Osteoblast (primary cell): ENCODE data around the gene FAM174C. TPM values are rescaled to one million over a fixed set of nuclear protein-coding genes. Genes with fewer than 3 reads are reported as not detected.
"Not testable (repeated sequence)": the region's sequence is repeated elsewhere in the genome, so short reads cannot be mapped to it uniquely, and the experiment has no call there.

Source experiments
- DNase-seq: peaks from one replicate; pipeline ENCODE4 v3.0.0; 2011; ENCODE audit warnings: low spot score, mixed read lengths; ENCODE audit not compliant: insufficient read length; ENCODE audit errors: missing footprints
- H2AFZ ChIP-seq: 2 replicates; pipeline ENCODE4 v1.6.0; 2011; ENCODE audit warnings: mild to moderate bottlenecking, low read length
- H3K27ac ChIP-seq: 2 replicates; pipeline ENCODE4 v1.5.1; 2011; ENCODE audit warnings: mild to moderate bottlenecking, low read depth, low read length, moderate library complexity
- H3K27me3 ChIP-seq: 2 replicates; pipeline ENCODE4 v1.6.0; 2012; ENCODE audit warnings: mild to moderate bottlenecking, control low read depth, inconsistent platforms, low read length, moderate library complexity; ENCODE audit not compliant: insufficient read depth
- H3K36me3 ChIP-seq: 2 replicates; pipeline ENCODE4 v1.5.1; 2011; ENCODE audit warnings: mild to moderate bottlenecking, low read length, control low read depth, moderate library complexity; ENCODE audit not compliant: insufficient read depth
- H3K4me1 ChIP-seq: 2 replicates; pipeline ENCODE4 v1.5.1; 2011; ENCODE audit warnings: mild to moderate bottlenecking, low read length, control low read depth, moderate library complexity; ENCODE audit not compliant: insufficient read depth
- H3K4me2 ChIP-seq: 2 replicates; pipeline ENCODE4 v1.6.0; 2011; ENCODE audit warnings: mild to moderate bottlenecking, low read length; ENCODE audit not compliant: insufficient read depth
- H3K4me3 ChIP-seq: fragments of 200-600 bp; sonication (generic); 3 replicates; pipeline ENCODE4 v1.5.1; 2012; ENCODE audit warnings: mild to moderate bottlenecking, low read length, inconsistent platforms; ENCODE audit not compliant: insufficient read depth
- H3K79me2 ChIP-seq: 2 replicates; pipeline ENCODE4 v1.6.0; 2012; ENCODE audit warnings: mild to moderate bottlenecking, low read length, control low read depth, inconsistent platforms; ENCODE audit not compliant: insufficient read depth
- H3K9me3 ChIP-seq: 2 replicates; pipeline ENCODE4 v1.5.1; 2011; ENCODE audit warnings: low read depth, low read length, control low read depth
- H4K20me1 ChIP-seq: 2 replicates; pipeline ENCODE4 v1.6.0; 2012; ENCODE audit warnings: mild to moderate bottlenecking, low read length, control low read depth; ENCODE audit not compliant: insufficient read depth
- total RNA-seq: library from RNA; depleted of rRNA; stranded (reverse); fragments of >200 nt; gene quantifications from 2 replicates; pipeline ENCODE4 v1.2.3, GENCODE V29; 2012
- TF ChIP-seq, protein P1 (sequence below): IDR thresholded peaks from 2 replicates; pipeline ENCODE4 v1.5.1; 2011; ENCODE audit warnings: mild to moderate bottlenecking, low read depth, low read length, moderate library complexity; ENCODE audit errors: extremely low read depth

FAM174C gene
- total RNA-seq, 1 donor: 25.0 TPM

DNA sequence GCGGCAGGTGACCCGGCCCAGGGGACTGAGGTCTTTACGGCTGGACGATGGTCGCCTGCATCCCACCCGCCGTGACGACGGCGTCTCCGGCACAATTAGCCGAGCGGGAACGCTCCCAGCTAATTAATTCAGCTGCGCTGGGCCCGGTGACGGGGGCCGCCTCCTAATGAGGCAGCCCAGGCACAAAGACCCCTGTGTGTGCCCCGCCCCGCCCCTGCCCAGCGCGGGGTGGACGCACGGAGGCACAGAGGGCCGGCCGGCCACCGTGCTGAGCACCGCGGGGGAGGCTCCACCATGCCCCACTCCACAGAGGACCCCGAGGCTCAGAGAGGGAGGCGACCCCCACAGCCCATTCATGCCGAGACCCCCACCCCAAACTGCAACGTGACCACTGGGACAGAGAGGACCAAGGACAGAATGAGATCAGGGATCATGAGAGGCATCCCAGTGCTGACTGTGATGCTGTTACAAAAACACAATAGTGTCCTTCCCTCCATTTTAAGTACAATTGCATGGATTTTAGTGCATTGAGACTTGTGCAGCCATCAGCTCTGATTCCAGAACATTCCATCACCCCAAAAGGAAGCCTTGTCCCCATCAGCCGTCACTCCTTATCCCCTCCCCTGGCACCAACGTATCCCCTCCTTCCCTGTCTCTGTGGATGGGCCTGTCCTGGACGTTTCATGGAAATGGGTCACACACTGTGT is 27.4 kb downstream of the FAM174C start:
- TF ChIP-seq, protein P1, sequence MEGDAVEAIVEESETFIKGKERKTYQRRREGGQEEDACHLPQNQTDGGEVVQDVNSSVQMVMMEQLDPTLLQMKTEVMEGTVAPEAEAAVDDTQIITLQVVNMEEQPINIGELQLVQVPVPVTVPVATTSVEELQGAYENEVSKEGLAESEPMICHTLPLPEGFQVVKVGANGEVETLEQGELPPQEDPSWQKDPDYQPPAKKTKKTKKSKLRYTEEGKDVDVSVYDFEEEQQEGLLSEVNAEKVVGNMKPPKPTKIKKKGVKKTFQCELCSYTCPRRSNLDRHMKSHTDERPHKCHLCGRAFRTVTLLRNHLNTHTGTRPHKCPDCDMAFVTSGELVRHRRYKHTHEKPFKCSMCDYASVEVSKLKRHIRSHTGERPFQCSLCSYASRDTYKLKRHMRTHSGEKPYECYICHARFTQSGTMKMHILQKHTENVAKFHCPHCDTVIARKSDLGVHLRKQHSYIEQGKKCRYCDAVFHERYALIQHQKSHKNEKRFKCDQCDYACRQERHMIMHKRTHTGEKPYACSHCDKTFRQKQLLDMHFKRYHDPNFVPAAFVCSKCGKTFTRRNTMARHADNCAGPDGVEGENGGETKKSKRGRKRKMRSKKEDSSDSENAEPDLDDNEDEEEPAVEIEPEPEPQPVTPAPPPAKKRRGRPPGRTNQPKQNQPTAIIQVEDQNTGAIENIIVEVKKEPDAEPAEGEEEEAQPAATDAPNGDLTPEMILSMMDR: no peak
- Histone ChIP-seq H4K20me1 (no peaks in the 10 kb centered on the region), H3K27me3 (peaks cover 12% of the 10 kb centered on the region), H3K9me3 (no peaks in the 10 kb centered on the region), H3K4me2 (no peak overlapping the region), H2AFZ (no peak overlapping the region), H3K4me1 (no peaks in the 10 kb centered on the region), H3K36me3 (no peaks in the 10 kb centered on the region), H3K79me2 (no peaks in the 10 kb centered on the region), H3K4me3 (no peak overlapping the region), H3K27ac (no peak overlapping the region)
- DNase-seq: no peak

DNA sequence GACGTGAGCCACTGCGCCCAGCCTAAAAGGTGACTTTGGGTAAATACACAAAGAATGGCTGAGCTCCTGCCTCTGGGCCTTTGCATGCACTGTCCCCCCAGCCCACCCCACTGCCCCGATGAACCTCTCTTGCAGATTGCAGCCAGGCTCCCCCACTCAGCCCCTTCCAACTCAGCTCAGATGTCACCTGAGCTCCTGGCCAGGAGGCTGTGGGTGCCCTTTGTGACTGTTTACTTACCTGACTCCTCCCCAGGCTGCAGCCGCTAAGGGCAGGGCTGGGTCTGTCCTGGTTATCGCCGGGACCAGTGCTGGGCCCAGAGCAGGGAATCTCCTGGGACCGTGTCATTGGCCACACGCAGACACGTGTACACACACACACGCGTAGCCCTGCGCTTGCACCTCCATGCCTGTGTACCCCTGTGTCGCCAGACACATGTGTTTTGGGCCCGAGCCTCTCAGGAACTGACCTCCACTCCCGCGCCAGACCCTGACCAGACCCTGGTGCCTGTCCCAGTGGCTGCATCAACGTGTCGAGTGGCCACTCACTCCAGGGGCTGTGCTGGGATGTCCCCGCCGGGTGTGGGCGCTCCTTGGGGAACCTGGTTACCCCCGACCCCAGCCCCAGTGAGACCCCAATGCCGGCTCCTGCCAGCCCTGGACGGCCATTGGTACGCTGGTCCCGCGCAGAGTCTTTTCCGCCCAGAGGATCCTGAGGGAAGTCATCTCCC is 29.0 kb downstream of the FAM174C start:
- Histone ChIP-seq H3K9me3 (no peaks in the 10 kb centered on the region), H2AFZ (no peak overlapping the region), H4K20me1 (no peaks in the 10 kb centered on the region), H3K27ac (no peak overlapping the region), H3K27me3 (peaks cover 12% of the 10 kb centered on the region), H3K4me1 (no peaks in the 10 kb centered on the region), H3K4me3 (no peak overlapping the region), H3K36me3 (no peaks in the 10 kb centered on the region), H3K79me2 (no peaks in the 10 kb centered on the region), H3K4me2 (no peak overlapping the region)
- TF ChIP-seq, protein P1: no peak
- DNase-seq: no peak

DNA sequence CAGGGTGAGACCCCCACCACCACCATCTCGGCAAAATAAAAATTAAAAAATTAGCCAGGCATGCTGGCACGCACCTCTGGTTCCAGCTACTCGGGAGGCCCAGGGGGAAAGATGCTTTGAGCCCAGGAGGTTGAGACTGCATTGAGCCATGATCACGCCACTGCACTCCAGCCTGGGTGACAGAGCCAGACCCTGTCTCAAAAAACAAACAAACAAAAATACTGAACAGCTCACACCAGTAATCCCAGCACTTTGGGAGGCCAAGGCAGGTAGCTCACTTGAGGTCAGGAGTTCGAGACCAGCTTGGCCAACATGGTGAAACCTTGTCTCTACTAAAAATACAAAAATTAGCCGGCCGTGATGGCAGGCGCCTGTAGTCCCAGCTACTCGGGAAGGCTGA is 30.0 kb downstream of the FAM174C start:
- H3K4me1 ChIP-seq, H3K4me3 ChIP-seq, H3K4me2 ChIP-seq, H2AFZ ChIP-seq, H3K79me2 ChIP-seq, DNase-seq, H3K9me3 ChIP-seq, H4K20me1 ChIP-seq, H3K36me3 ChIP-seq, H3K27ac ChIP-seq: not testable (repeated sequence)
- H3K27me3 ChIP-seq: peaks cover 12% of the 10 kb centered on the region

DNA sequence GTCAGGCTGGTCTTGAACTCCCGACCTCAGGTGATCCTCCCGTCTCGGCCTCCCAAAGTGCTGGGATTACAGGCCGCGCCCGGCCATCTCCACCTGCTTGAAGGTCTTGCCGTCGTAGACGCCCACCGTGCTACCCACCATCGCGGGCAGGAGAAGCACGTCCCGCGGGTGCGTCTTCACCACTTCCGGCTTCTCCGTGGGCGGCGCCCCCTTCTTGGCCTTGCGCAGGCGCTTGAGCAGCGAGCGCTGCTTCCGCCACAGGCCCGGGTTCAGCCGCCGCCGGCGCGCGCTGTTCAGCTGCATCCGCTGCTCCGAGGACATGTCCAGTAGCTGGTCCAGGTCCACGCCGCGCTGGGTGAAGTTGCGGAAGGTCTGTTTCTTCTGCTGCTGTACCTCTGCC is 32.0 kb downstream of the FAM174C start:
- Histone ChIP-seq H3K4me1 (no peaks in the 10 kb centered on the region), H2AFZ (no peak overlapping the region), H4K20me1 (no peaks in the 10 kb centered on the region), H3K79me2 (no peaks in the 10 kb centered on the region), H3K36me3 (no peaks in the 10 kb centered on the region), H3K27me3 (peaks cover 5% of the 10 kb centered on the region), H3K4me2 (no peak overlapping the region), H3K27ac (no peak overlapping the region), H3K4me3 (no peak overlapping the region), H3K9me3 (no peaks in the 10 kb centered on the region)
- no peak for DNase-seq
- TF ChIP-seq, protein P1: no peak
